CD14-positive monocyte (primary cell): Measurements from ENCODE around the gene CD4. TPM values are rescaled to one million over a fixed set of nuclear protein-coding genes. Genes with fewer than 3 reads are reported as not detected.
A peak's percentile ranks its signal among the peaks of the same experiment; 100 is the strongest.

Source experiments
- DNase-seq, 3 donors: peaks; one replicate each; pipeline ENCODE4 v3.0.0-alpha.2; 2011 to 2022
- H2AFZ ChIP-seq: 2 replicates; pipeline ENCODE4 v1.6.0; 2012; ENCODE audit warnings: mild to moderate bottlenecking, low read depth, low read length, inconsistent platforms; ENCODE audit not compliant: insufficient read depth, poor library complexity, severe bottlenecking
- H3K27ac ChIP-seq, 2 donors: 1 replicate in 1 of 2; 2 replicates in 1 of 2; pipeline ENCODE4 v1.5.1; 2012 to 2013; ENCODE audit warnings: low read length in 2 of 2, control low read depth in 1 of 2, inconsistent platforms in 1 of 2, low read depth in 1 of 2, mild to moderate bottlenecking in 1 of 2
- H3K27me3 ChIP-seq, 2 donors: one replicate each; pipeline versions ENCODE4 v1.6.0 to v1.6.1; 2011 to 2013; ENCODE audit warnings: low read length in 2 of 2; ENCODE audit not compliant: control insufficient read depth in 2 of 2, insufficient read depth in 2 of 2
- H3K36me3 ChIP-seq, 2 donors: replicated peaks in 1 of 2; 1 replicate in 1 of 2; 2 replicates in 1 of 2; pipeline versions ENCODE4 v1.5.1 to v1.6.1; 2012 to 2013; ENCODE audit warnings: low read length in 2 of 2, control low read depth in 1 of 2, inconsistent platforms in 1 of 2, mild to moderate bottlenecking in 1 of 2; ENCODE audit not compliant: insufficient read depth in 2 of 2, control insufficient read depth in 1 of 2
- H3K4me1 ChIP-seq, 2 donors: 1 replicate in 1 of 2; 2 replicates in 1 of 2; pipeline versions ENCODE4 v1.5.1 to v1.6.1; 2012 to 2013; ENCODE audit warnings: low read length in 2 of 2, control low read depth in 1 of 2, inconsistent platforms in 1 of 2, mild to moderate bottlenecking in 1 of 2, moderate library complexity in 1 of 2; ENCODE audit not compliant: insufficient read depth in 2 of 2, control insufficient read depth in 1 of 2
- H3K4me2 ChIP-seq: replicated peaks from 2 replicates; pipeline ENCODE3; 2012; ENCODE audit warnings: low read length, moderate library complexity, mild to moderate bottlenecking; ENCODE audit not compliant: poor library complexity, severe bottlenecking; ENCODE audit errors: extremely low read depth
- H3K4me3 ChIP-seq, 3 experiments: fragments of 200-600 bp in 1 of 3; sonication (generic) in 1 of 3; replicated peaks in 1 of 3; 1 replicate in 2 of 3; 2 replicates in 1 of 3; pipeline ENCODE4 v1.5.1; 2011 to 2013; ENCODE audit warnings: low read length in 3 of 3, mild to moderate bottlenecking in 3 of 3, control low read depth in 2 of 3, low read depth in 2 of 3, inconsistent platforms in 1 of 3, moderate library complexity in 1 of 3
- H3K79me2 ChIP-seq: 2 replicates; pipeline ENCODE4 v1.6.0; 2012; ENCODE audit warnings: mild to moderate bottlenecking, control low read depth, inconsistent platforms, low read length, moderate library complexity; ENCODE audit not compliant: insufficient read depth
- H3K9ac ChIP-seq: 2 replicates; pipeline ENCODE4 v1.6.0; 2017; ENCODE audit warnings: low read length, mild to moderate bottlenecking; ENCODE audit not compliant: insufficient read depth, poor library complexity, severe bottlenecking
- H3K9me3 ChIP-seq, 2 donors: replicated peaks in 1 of 2; 1 replicate in 1 of 2; 2 replicates in 1 of 2; pipeline versions ENCODE4 v1.5.1 to v1.6.1; 2012 to 2013; ENCODE audit warnings: low read length in 2 of 2, control low read depth in 1 of 2; ENCODE audit not compliant: control insufficient read depth in 1 of 2, insufficient read depth in 1 of 2
- H4K20me1 ChIP-seq: 2 replicates; pipeline ENCODE4 v1.6.0; 2012; ENCODE audit warnings: mild to moderate bottlenecking, low read length, control low read depth, moderate library complexity; ENCODE audit not compliant: insufficient read depth
- H3K27ac Mint-ChIP-seq, 7 donors: one replicate each; pipeline ENCODE4 v1.8.0; 2020; ENCODE audit warnings: mild to moderate bottlenecking in 7 of 7, mixed read lengths in 7 of 7, moderate library complexity in 6 of 7, inconsistent platforms in 2 of 7
- H3K27me3 Mint-ChIP-seq, 3 donors: one replicate each; pipeline ENCODE4 v1.8.0; 2021 to 2022; ENCODE audit warnings: low read depth in 3 of 3, mild to moderate bottlenecking in 3 of 3, mixed read lengths in 3 of 3, moderate library complexity in 3 of 3, inconsistent platforms in 1 of 3
- H3K36me3 Mint-ChIP-seq, 2 donors: one replicate each; pipeline ENCODE4 v1.8.0; 2020; ENCODE audit warnings: mixed read lengths in 2 of 2, inconsistent platforms in 1 of 2, mild to moderate bottlenecking in 1 of 2
- H3K4me1 Mint-ChIP-seq: one replicate; pipeline ENCODE4 v1.8.0; 2020; ENCODE audit warnings: mild to moderate bottlenecking, mixed read lengths
- H3K4me3 Mint-ChIP-seq, 2 donors: one replicate each; pipeline ENCODE4 v1.8.0; 2020; ENCODE audit warnings: mild to moderate bottlenecking in 2 of 2, mixed read lengths in 2 of 2, moderate library complexity in 1 of 2
- H3K9me3 Mint-ChIP-seq, 7 donors: one replicate each; pipeline ENCODE4 v1.8.0; 2020 to 2022; ENCODE audit warnings: mixed read lengths in 7 of 7, mild to moderate bottlenecking in 6 of 7, moderate library complexity in 6 of 7, inconsistent platforms in 2 of 7
- CTCF ChIP-seq: fragments of 200-600 bp; IDR thresholded peaks from one replicate; pipeline ENCODE4 v1.8.0; 2022; ENCODE audit warnings: antibody characterized with exemption, mild to moderate bottlenecking
- WGBS: methylation state at CpG from one replicate; pipeline ENCODE4 v1.1.5; 2013; ENCODE audit warnings: missing lambda C conversion rate; ENCODE audit not compliant: insufficient coverage; 5-methylcytosine and 5-hydroxymethylcytosine counted together
- intact Hi-C, 2 donors: fragments of 100-400 bp; cut with micrococcal nuclease; formaldehyde crosslinking; loops; one replicate each; pipeline versions ENCODE4 v1.15.0 to v1.15.1; 2023
- polyA plus RNA-seq, 3 donors: library from polyadenylated mRNA; depleted of rRNA in 1 of 3; unstranded in 2 of 3; stranded (reverse) in 1 of 3; fragments of 300-500 nt in 2 of 3; fragments of >200 nt in 1 of 3; fragmentation: Illumina TruSeq in 2 of 3; gene quantifications; 1 replicate in 2 of 3; 2 replicates in 1 of 3; pipeline ENCODE4 v1.2.3, GENCODE V29; 2012 to 2021

Gene CD4
- polyA plus RNA-seq, 3 donors, result 261 to 371 (median 269) TPM

- H3K27ac ChIP-seq, result no peak overlapping the region
- peaks cover 0 to 10% (median 7%) of the 10 kb centered on the region in 7 donors for H3K9me3 Mint-ChIP-seq
- no peak overlapping the region for H3K9ac ChIP-seq
- intact Hi-C loops, result no loop called here
- no peak overlapping the region for H3K4me3 ChIP-seq
- WGBS, result 100% methylated on average over 1 of the region's 6 CpGs
- peaks cover 26 to 66% of the 10 kb centered on the region in 2 donors for H3K27me3 ChIP-seq
- no peaks in the 10 kb centered on the region for H4K20me1 ChIP-seq
- H3K4me1 Mint-ChIP-seq, result peaks cover 65% of the 10 kb centered on the region
- peaks cover 0 to 8% of the 10 kb centered on the region in 2 donors for H3K9me3 ChIP-seq
- H3K4me2 ChIP-seq, result no peak overlapping the region
- H3K36me3 Mint-ChIP-seq, result peaks cover 8 to 21% of the 10 kb centered on the region in 2 donors
- H3K36me3 ChIP-seq, result no peaks in the 10 kb centered on the region
- H2AFZ ChIP-seq, result no peak overlapping the region
- no peak for TF ChIP-seq CTCF
- H3K27ac Mint-ChIP-seq, result peak overlapping the region in 1 of 7 donors; percentile 4
- DNase-seq, result no peak
- H3K4me1 ChIP-seq, result peaks cover 52 to 65% of the 10 kb centered on the region in 2 donors
- peak overlapping the region in 1 of 2 donors; percentile 81 for H3K4me3 Mint-ChIP-seq
- no peaks in the 10 kb centered on the region for H3K79me2 ChIP-seq
- H3K27me3 Mint-ChIP-seq, result peaks cover 58 to 79% (median 78%) of the 10 kb centered on the region in 3 donors
These were observed 20.9 kb upstream of the CD4 start for GRCh38 chr12:6768437-6768914.

DNA sequence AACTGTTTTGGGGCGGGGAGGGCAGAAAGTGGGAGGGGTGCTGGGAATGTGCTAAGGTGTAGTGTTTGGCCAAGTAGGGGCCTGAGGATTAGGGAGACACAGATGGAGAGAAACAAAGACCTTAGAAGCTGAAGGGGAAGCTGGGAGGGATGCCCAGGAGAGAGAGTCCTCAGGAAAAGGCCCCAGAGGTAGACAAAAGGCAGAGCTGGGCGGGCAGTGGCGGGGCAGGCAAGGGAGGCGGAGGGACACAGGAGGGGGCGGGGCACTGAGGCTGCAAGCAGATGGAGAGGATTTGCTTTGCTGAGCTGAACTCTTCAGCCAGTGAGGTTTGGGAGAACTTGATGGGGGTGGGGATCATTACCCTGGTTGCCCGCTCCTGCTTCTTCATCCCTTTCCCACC lies 20.3 kb upstream of the CD4 start:
- no peak overlapping the region for H3K4me3 ChIP-seq
- no peak overlapping the region for H3K27ac ChIP-seq
- intact Hi-C loops, result no loop called here
- no peaks in the 10 kb centered on the region for H4K20me1 ChIP-seq
- H3K36me3 ChIP-seq, result no peaks in the 10 kb centered on the region
- H3K9ac ChIP-seq, result no peak overlapping the region
- no peaks in the 10 kb centered on the region for H3K79me2 ChIP-seq
- Mint-ChIP-seq H3K4me1 (peaks cover 64% of the 10 kb centered on the region), H3K27me3 (peaks cover 58 to 81% (median 77%) of the 10 kb centered on the region in 3 donors), H3K4me3 (peak overlapping the region in 1 of 2 donors; percentile 54), H3K9me3 (peaks cover 0 to 10% (median 7%) of the 10 kb centered on the region in 7 donors), H3K27ac (no peak overlapping the region), H3K36me3 (peaks cover 8 to 21% of the 10 kb centered on the region in 2 donors)
- peaks cover 49 to 67% of the 10 kb centered on the region in 2 donors for H3K4me1 ChIP-seq
- no peak for TF ChIP-seq CTCF
- WGBS, result 79% methylated on average over 3 of the region's 6 CpGs
- H3K27me3 ChIP-seq, result peaks cover 28 to 65% of the 10 kb centered on the region in 2 donors
- no peak overlapping the region for H2AFZ ChIP-seq
- no peak for DNase-seq
- H3K4me2 ChIP-seq, result no peak overlapping the region
- peaks cover 0 to 9% of the 10 kb centered on the region in 2 donors for H3K9me3 ChIP-seq
